Stimulated activated CD8-positive, alpha-beta memory T cell treated with anti-CD3 and anti-CD28 coated beads, Interleukin-7, amount 100 ng/mL, for 1 hour (primary cell): ENCODE results near the gene CACNA1C.

Experiments
- DNase-seq, 2 donors: peaks; one replicate each; pipeline ENCODE4 v3.0.0-alpha.2; 2020; ENCODE audit warnings: low read depth in 2 of 2

CACNA1C gene

DNA sequence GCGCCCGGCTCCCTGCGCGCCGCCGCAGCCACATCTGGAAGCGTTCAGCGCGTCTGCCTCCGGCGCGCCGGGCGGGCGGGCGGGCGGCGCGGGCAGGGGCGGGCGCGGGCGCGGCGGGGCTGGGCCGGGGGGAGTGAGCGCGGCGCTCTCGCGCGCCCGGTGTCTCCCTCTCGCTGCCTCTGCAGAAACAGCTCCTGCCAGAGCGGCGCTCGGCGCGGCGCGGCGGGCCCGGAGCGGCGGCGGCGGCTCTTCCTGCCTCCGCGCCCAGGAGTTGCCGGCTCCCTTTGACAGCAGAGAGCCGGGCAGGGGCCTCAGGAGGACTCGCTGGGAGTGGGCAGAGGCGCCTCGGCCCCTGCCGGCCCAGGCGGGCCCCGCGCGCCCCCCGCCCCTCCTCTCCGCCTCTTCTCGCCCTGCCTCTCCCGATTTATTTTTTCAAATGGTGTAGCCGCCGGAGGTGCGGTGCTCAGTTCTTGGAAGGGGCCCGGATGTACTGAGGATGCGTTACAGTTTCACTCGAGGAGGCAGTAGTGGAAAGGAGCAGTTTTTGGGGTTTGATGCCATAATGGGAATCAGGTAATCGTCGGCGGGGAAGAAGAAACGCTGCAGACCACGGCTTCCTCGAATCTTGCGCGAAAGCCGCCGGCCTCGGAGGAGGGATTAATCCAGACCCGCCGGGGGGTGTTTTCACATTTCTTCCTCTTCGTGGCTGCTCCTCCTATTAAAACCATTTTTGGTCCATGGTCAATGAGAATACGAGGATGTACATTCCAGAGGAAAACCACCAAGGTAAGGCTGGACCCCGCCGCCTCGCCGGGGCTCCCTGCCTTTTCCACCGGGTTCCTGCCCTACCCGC is at the start of gene CACNA1C:
Gene CACNA1C, plus strand, starts transcription at position 162 of the 853 bp plus-strand sequence. Its CDS starts 576 bp downstream, at position 738.
- no peak for DNase-seq

DNA sequence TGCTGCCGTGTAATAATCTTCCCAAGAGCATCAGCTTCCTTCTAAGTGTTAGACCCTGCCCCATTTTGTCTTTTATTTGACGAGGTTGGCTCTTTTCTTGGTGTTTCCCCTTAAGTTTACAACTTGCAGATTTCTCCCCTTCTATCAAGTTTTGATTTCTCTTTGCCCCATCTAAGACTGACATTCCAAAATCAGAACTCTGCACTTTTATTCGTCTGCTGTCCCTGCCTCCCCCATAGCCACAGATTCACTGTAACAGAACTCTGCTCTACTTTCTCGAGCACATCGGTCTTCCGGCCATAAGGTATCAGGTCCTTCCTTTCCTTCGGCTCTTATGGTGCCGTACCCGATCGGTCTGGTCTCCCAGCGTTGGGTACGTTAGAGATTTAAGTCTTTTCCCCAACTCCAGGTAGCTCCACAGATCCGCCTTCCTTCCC is 49.1 kb upstream of the CACNA1C start:
- DNase-seq = no peak

DNA sequence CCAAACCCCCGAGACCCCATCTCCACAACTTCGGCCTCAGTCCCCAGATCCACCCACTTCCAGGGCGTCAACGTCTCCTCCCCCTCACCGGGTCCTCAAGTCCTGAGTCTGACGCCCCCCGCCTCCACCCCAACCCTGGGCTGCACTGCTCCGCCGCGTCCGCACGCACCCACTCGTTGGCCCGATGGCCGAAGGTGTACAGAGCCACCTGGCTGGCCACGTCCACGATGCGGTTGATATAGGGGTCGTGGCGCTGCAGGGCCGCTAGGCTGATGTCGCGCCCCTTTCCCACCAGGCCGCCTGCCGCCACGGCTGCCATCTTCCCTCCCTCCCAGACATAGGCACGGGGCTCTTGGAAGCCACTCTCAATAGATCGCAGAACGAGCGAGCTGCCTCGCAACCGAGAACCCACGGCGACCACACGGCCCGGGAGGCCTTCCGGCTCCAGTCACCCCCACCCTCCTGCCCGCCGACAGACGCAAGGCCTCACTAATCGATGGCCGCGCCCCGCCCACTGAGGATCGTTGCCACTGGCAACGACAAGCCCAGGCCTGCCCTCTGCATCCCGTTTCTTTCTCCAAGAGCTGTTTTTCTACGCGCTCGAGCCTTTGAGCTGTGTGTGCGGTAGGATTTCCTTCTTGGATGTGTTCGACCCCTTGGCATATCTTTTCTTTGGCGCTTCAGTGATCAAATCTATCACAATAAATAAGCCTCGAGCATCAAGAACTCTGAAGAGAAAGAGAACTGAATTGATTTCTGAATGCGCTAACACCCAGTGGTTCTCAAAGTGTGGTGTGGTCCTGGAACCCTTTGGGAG is 48.5 kb upstream of the CACNA1C start, which contains the start of gene DCP1B:
Gene DCP1B, minus strand, starts transcription at position 345 of the 817 bp plus-strand sequence. Its CDS starts 26 bp downstream, at position 319.
- DNase-seq = peak; percentile 83

DNA sequence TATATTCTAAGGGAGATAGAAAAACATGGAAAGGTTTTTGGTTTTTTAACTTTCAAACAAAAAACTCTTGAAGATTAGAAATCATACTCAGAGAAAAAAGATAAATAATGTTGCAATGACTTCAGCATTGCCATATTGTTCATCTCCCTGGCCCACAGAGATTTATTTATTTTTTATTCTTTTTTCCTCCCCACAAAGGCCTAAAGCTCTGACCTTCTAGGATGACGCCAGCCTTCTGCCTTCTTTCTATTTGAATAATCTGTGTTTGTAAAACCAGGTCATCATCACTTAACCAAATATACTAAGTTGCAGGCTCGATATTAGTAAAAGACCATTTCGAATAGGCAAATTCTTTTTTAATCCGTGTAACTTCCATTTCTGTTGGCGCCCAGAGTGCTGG is 44.1 kb upstream of the CACNA1C start:
- no peak for DNase-seq

DNA sequence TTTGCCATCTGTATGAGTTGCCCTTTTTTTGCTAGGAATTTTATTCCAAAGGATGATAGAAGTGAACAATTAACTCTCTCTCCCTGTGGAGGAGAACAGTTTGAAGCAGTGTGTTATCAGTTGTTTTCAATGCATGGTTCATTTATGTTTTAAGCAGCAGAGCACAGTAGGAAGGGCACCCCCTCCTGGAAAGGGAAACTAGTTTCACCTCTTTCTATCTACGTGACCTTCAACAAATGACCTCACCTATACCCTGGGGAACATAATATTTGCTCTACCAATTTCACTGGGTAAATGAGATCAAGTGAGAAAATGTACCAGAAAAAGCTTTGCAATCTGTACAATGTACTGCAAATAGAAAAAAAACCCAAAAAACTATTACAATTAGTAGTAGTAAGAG is 43.2 kb upstream of the CACNA1C start:
- DNase-seq = no peak

DNA sequence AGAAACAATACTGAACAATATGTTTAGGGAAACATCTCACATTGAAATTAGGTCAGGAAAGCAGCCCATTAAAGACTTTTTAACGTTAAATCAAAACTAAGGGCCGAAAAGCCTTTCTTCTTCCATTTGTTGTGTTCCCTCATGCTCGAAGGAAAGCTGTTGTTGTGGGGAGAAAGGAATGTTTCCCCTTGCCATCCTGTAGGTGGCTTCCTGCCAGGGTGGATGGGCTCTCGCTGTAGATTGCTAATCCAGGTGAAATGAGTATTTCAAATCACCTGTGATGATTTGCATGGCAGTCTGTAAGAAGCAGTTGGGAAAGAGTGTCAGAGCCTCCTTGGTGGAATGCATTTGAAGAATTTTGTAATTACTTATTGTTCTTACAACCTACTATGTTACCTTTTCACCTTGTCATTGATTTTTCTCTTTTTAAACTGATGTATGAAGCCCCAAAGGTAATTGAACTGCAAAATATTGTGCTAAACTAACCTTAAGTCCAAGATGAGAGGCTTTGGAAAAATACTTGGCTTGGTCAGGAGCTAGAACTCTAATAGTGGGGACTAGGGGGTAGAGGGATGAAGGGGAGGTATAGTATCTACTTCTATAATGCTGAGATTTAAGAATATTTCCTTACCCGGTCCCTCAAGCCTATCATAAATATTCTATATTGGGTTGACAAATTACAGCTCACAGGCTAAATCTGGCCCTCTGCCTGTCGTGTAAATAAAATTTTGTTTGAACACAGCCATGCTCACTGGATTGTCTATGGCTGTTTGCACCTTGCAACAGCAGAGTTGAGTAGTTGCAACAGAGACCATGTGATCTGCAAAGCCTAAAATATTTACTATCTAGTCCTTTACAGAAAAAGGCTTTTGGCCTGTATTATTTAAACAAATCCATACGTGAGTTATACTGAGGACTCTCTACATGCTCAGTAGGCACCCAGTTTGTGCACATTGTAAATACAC is 40.9 kb upstream of the CACNA1C start:
- DNase-seq = no peak

DNA sequence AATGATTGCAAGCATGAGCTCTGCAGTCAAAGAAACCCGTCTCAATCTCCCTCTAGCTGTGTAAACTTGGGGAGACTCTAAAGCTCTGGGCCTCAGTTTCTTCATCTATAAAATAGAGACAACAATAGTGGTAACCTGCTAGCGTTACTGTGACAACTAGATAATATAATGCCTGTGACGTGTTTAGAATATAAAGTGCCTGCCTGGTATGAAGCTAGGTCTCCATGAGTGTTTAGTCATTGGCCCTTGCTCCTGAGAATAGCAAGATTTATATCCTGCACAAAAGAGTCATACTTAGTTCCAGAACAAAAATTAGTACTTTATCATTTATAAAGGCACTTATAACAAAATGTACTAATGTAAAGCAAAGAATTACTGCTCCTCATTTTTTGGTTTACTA is 39.7 kb upstream of the CACNA1C start:
- no peak for DNase-seq

DNA sequence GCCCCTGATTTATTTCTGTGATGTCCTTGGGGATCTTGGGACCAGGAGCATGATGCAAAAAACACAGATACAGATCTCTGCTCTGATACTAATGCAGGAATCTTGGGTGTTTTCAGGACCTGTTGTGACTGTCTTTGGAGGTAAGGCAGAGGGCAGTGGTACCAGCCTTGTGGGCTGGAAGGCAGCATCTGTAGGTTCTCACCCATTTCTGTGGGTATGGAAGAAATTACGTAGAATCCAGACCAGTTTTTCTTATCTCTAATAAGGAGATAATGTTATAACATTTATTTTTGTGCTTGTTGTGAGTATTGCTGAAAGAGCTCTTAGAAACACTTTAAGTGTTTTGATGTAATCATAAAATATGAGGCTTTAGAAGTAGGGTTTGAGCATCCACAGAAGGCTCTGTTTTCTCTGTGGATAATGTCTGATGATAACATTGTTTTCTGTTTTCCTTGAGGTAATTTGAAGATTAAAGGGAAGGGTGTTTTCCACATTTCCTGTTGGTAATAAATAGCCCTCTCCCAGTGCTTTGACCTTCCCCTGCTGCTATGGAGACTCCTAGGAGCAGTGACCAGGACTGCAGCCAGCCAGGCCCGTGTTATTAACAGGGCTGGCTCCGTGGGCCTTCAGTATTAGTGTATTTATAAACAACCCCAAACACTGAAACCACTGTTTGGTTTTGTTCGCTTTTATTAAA is 39.1 kb upstream of the CACNA1C start:
- DNase-seq = no peak

DNA sequence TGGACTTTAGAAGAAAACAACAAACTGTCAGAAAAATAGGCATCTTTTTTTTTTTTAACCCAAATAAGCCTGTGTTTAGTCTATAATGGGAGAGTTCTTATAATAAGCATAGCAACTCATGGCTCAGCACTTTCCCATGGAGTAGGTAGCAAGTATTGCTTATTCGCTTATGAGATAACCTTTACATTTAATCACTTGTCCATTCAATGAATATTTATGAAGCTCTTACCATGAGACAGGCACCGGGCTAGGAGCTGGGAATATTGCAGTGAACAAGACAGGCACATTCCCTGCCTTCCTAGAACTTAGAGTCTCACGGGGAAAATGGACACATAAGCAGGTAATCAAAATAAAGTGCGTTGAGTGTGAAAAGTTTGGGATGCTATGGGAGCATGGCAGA is 38.6 kb upstream of the CACNA1C start:
- no peak for DNase-seq

DNA sequence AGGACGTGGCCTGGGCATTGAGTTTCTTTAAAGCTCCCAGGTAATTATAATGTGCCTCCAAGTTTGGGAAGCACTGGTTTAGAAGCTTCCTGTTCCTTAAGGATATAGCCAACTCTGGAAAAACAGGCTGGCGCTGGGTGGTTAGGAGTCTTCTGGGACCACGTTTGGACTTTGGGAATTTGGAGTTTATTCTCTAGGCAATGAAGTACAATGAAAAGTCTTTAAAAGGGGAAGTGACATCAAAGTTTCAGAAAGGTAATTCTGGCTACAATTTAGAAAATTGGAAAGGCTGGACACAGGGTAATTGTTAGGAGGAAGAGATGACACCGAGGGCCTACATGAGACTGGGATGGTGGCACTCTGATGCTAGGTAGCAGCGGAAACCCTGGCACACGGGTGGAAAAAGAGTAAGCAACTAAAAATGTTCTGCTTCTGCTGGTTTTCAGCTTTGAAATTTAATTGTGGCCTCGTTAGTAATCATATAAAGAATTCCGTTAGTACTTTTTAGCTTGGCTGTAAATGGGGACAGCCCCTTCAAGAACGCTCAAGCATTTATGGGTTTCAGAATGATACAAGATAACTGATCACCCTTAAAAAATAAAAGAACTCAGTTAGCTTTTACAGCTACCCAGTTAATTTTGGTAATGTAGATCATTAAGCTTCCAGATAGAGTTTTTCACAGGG is 35.8 kb upstream of the CACNA1C start:
- DNase-seq = no peak

DNA sequence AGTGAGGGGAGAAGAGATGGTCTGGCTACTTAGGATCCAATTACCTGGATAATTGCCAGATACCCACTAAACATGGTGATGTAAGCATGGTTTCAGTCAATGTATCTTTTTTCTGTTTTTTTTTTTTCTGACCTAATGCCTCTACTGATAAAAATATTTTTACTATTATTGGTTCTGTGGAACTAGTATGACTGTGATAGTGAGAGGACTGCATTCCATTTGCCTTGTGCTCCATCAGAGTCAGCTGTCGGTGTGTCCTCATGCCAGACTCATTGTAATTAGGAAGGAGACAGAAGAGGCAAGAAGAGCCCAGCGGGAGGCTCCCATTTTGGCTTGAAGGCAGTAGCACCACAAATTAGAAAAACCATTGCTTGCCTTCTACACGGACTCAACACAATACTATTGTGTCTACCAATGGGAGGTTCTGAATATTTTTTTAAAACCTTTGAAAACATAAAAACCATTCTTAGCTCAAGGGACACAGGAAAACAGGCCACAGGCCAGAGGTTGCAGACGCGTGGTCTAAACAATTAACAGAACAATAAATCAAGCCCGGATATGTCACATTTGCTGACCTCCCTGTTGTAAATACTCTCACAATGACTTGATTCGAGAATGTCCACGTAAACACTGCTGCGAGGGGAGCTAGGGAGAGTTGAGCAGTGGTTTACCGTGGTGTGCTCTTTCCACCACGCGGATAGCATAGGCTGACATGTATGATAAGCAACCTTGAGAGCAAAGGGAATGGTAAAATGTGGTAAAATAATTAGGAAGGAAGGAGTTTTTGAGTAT is 35.0 kb upstream of the CACNA1C start:
- DNase-seq = no peak

DNA sequence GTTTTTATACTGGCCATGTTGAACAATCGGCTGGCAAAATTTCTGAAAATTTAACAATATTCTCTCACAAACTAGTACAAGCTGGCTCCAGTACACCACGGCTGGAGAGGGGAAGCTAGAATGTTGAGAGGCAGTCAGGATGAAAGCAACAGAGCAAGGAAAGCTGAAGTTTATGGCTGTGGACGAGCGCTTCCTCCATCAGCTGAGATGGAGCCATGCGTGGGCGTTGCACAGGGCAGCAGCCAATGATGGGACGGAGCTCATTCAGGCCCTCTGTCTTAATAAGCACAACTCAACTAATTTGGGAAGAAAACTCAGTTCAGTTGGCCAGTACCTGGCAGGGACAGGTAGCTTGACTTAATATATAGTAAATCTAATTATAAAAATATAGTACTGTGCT is 34.4 kb upstream of the CACNA1C start:
- DNase-seq = no peak

DNA sequence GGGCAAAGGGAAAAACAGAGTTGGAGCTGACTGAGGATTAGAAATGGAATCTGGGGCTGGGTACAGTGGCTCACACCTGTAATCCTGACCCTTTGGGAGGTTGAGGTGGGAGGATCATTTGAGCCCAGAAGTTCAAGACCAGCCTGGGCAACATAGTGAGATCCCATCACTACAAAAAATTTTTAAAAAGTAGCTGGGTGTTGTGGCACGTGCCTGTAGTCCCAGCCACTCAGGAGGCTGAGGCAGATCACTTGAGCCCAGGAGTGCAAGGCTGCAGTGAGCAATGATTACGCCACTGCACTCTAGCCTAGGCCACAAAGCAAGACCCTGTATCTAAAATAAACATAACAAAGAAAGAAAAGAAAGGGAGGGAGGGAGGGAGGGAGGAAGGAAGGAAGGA is 33.7 kb upstream of the CACNA1C start:
- no peak for DNase-seq

DNA sequence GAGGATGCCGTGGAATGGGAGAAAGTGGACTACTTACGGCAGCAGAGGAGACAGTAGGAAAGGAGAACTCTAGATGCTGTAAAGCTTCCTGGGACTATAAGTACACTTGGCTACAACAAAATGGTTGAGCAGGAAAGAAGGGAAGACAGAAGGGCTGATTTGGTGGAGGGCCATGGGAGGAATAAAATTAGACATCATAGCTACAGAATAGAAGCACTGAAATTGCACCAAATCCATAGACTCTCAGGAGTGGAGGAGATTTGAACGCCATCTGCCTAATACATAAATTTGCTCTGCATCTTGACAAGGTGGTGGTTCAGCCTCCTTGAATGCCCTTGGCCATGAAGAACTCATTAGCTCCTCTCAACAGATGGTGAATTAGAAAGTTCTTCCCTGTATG is 32.3 kb upstream of the CACNA1C start:
- no peak for DNase-seq

DNA sequence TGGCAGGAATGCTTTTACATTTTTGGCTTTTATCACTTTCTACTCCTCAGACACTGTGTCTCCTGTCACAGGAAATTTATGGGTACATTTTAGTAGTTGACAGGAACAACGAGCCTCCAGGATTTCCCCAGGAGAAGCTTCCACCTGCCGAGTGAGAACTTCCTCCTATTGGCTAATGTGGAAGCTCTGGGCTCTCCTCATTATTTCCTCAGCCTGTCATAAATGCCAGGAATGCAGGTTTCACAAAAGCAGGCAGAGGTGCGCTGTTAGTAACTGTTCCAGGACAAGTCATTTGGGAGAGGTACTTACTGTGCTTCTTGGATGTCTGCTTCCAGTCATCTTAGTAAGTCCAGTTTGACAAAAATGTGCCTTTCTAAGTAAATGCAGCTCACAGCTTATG is 29.4 kb upstream of the CACNA1C start:
- DNase-seq = no peak

DNA sequence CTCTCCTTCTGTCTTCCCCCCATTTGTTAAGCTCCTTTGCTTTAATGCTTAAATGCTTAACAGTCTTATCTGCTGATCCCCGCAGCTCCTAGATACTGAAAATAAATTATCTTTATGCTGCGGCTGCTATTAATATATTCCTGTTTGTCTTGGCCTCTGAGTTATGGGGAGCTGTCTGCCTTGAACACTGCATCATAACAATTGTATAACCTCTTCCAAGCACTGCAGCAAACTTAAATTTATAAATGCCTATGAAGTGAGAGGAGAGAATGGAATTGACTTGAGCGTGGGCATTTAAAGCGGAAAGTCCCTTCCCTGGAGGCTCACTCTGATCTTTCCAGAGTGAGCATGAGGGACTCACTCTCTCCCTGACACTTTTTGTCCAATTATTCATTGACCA is 25.4 kb upstream of the CACNA1C start:
- DNase-seq = no peak

DNA sequence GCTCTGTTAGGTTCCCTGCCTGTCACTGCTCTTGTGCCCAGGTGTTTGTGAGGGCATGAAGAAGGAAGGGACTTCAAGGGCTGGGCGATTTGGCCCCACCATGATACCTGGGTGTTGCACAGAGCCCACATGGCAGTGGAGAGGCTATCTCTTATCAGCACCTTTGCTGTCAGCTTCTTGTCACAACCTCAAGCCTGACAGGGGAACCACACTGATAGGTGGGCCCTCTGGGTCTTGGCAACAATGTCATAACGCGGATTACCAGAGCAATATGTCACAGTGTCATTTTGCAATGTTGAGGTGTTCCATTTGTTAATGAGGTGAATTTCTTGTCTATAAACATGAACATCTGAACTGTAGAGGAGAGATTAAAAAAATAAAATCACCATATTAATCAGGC is 22.9 kb upstream of the CACNA1C start:
- no peak for DNase-seq

DNA sequence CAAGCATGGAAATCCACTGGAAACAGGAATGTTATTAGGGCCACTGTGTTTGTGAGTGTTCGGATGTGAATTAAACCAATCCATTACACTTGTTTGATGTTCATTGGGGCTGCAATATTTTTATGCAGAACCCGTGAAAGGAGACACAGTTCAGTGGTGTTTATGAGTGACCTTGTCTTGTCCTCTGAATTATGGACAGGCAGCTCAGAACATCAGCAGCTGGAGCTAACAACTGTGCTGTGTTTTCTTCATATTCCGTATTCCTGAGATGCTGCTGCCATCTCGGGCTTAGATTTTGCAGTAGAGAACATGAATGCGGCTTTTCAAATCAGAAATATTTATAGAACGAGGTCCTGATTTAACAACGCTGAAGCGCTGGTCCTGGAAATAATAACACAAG is 20.3 kb upstream of the CACNA1C start:
- no peak for DNase-seq

DNA sequence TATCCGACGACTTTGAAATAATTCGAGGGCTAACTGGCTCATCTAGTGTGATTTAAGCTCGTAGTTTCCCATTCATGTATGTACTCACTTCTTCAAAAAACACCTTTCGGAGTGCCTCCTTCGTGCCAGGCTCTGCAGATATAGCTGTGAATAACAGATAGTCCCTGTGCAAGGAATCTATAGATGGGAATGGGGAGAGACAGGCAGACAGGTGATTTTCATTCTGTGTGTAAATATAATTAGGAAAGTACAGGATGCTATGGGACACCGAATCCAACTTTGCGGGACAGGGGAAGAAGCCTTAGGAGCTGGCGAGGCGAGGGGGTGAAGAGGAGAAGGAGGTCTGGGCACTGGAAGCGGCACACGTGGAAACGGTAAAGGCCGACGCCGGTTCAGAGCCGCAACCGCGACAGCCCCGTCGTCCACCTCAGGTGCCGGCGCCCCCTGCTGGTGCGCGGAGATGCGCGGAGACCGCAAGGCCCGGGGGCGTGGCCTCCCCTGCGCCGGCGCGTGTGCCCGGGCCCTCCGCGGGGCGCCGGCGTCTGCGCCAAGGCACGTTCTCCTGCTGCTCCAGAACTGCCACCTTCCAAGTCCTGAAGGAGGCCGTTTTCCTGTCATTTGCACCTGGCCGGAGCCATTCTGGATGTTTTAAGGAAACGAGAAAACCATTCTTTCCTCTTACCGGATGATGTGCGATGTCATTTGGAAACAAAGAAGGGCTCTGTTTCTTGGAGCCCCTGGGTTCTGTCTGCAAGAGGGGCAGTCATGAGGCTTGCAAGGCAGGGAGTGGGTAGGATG is 18.0 kb upstream of the CACNA1C start:
- peak; percentile 66 to 71 for DNase-seq
